ENCODE measurements around the gene STK16. TPM values are rescaled to one million over a fixed set of nuclear protein-coding genes. Genes with fewer than 3 reads are reported as not detected.
"Not testable (repeated sequence)": the region's sequence is repeated elsewhere in the genome, so short reads cannot be mapped to it uniquely, and the experiment has no call there.

The STK16 gene
- total RNA-seq, 1 experiment from 2014 or later = 32.8 TPM

- no peak for DNase-seq (ENCODE audit: low spot score)
These were observed 2.0 kb upstream of the STK16 start for GRCh38 chr2:219243291-219243761.

- DNase-seq (ENCODE audit: low spot score) = no peak
These were observed 511 bp upstream of the STK16 start for GRCh38 chr2:219244789-219245147.

- no peak for DNase-seq (ENCODE audit: low spot score)
These were observed 586 bp downstream of the STK16 start for GRCh38 chr2:219245899-219246230.

DNA sequence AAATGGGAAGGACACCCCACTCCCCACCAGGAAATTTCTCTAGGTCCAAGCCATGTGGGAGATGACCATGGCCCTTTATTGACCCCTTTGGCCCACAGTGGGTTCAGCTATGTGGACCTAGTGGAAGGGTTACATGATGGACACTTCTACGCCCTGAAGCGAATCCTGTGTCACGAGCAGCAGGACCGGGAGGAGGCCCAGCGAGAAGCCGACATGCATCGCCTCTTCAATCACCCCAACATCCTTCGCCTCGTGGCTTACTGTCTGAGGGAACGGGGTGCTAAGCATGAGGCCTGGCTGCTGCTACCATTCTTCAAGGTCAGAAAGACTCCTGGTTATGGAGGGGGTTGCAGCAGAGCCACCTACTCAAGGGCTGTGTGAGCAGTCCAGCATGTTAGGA, 1.3 kb downstream of the STK16 start:
- DNase-seq (ENCODE audit: low spot score) = no peak

DNA sequence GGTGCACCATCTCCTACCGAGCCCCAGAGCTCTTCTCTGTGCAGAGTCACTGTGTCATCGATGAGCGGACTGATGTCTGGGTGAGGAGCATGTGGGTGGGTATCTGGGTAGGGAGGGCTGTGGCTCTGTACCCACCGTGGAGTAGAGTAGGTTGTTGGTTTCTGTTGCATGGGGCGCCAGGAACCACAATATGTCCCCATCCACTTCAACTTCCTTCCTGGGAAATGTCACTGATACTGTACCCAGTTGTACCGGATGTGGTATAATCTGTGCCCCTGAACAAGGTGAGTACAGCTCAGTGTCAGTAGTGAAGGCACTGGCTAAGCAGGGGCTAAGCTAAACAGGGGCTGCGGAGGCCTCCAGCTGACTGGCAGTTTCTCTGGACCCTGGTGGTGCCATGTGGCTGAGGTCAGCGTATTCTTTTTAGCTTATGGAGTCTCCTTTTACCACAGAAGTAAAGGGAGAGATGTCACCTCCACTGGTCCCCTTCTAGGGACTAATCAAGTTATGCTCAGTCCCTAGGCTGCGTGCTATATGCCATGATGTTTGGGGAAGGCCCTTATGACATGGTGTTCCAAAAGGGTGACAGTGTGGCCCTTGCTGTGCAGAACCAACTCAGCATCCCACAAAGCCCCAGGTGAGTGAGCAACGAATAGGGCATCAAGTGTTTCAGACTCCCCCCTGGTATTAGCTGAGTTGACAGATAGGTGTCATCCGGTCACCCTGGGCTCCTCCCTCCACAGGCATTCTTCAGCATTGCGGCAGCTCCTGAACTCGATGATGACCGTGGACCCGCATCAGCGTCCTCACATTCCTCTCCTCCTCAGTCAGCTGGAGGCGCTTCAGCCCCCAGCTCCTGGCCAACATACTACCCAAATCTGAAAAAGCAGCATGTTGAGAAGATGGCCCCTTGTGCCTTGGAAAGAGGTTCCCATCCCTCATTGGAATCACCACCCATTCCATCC, 2.7 kb downstream of the STK16 start:
- no peak for DNase-seq (ENCODE audit: low spot score)

DNA sequence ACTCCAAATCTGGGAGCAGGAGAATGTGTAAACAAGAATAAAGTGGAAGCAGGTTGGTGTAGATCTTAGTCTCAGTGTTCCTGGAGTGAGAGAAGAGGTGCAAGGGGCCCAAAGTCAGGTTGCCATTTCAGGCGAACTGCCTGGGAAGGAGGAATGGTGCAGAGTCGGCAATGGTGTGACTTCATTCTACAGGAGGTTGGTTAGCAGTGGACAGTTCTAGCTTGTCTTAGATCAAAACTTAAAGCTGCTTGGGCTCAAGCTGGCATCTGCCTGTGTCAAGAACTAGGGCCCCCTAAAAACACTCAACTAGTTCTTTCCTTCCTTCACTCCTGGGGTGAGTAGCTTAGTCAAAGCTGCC, 3.5 kb downstream of the STK16 start:
- no peak for DNase-seq (ENCODE audit: low spot score)

GRCh38 chr2:219249203-219249980, 4.1 kb downstream of the STK16 start:
- peak; percentile 92 for DNase-seq (ENCODE audit: low spot score)

DNA sequence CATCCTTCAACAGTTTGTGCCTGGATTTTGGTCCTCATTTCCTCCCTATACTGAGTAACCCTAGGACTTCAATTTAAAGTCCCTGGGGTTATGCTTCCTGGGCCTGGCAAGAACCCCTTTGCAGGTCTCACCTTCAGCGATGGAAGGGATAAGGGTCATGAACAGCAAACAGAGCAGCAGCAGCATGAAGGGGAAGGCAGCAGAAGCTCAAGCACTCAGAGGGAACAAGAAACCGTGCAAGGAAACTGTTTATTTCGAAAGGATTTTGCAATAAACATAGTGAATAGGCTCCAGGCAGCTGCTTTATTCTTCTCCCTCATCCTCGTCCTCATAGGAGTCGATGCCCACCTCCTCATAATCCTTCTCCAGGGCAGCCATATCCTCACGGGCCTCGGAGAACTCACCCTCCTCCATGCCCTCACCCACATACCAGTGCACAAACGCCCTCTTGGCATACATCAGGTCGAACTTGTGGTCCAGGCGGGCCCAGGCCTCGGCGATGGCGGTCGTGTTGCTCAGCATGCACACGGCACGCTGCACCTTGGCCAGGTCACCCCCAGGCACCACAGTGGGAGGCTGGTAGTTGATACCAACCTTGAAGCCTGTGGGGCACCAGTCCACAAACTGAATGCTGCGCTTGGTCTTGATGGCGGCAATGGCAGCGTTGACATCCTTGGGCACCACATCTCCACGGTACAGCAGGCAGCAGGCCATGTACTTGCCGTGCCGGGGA, 4.9 kb downstream of the STK16 start:
- no peak for DNase-seq (ENCODE audit: low spot score)

- DNase-seq (ENCODE audit: low spot score) = no peak
These were observed 6.4 kb downstream of the STK16 start for GRCh38 chr2:219251656-219252055.

DNA sequence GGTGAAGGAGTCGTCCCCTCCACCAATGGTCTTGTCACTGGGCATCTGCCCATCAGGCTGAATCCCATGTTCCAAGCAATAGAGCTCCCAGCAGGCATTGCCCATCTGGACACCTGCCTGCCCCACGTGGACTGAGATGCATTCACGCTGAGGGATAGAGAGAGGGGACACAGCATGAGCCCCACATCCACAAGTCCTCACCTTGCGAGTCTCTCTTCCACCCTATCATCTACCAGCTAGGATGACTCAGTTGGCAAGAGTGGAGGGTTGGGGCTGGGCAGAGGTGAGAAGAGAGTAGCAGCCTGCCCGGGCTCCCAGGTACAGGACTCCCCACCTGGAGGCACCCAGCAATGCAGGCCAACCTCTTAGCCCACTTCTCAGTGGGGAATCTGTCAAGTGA, 6.8 kb downstream of the STK16 start:
- DNase-seq (ENCODE audit: low spot score) = no peak

DNA sequence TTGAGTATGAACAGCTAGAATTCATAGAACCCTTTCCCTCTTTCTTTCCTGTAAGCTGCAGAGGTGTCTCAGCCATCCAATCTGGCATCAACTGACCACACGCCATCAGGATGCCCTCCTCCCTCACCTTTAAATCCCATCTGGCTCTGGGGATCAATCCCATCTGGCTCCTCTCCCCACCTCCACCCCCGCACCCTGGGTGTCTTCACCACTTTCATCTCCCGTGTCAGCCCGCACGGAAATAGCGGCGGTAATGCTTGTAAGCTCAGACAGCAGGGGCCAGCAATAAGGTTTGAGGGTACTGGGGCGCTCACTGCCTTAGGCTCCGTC, 7.3 kb downstream of the STK16 start:
- DNase-seq (ENCODE audit: low spot score) = no peak

DNA sequence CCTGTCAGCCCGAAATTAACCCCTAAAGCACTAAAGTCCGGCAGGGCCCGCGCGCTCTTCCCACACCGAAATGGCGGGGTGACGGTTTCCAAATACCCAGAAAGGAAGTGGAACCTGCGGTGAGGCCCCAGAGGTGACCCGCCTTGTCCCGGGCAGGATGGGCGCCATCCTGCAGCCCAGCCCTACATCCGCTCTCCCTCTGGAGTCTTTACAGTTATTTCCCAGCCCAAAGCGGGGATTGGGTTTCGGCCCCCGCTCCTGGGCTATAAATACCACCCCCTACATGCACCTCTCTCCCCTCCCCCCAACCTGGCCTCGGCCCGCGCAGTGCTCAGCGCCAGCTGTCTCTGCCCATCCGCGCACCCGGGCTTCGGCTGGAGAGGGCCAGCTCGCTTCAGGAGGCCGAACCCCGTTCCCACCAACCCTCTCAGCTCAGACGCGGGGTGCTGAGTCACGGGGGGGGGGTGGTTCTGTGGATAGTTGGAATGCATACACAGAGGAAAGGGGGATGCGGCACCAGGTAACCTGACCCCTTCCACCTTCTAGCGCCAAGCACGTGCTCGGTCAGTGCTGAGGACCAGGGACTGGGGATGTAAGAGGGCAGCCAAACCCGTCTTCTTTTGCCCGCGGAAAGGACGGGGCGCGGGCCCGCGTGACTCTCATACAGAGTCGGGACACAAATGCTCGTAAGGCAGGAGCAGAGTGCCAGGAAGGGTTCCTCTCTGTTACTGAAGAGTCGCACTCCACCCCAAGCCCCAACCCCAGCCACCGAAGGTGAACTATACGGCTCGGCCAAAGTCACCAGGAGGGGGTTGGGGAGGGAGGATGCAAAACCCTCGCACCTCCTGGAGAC, 7.8 kb downstream of the STK16 start, which contains the start of gene TUBA4B:
TSS of gene TUBA4B (plus strand) at position 344 of the 853 bp plus-strand sequence. CDS start at position 509, 165 bp downstream.
- no peak for DNase-seq (ENCODE audit: low spot score)

DNA sequence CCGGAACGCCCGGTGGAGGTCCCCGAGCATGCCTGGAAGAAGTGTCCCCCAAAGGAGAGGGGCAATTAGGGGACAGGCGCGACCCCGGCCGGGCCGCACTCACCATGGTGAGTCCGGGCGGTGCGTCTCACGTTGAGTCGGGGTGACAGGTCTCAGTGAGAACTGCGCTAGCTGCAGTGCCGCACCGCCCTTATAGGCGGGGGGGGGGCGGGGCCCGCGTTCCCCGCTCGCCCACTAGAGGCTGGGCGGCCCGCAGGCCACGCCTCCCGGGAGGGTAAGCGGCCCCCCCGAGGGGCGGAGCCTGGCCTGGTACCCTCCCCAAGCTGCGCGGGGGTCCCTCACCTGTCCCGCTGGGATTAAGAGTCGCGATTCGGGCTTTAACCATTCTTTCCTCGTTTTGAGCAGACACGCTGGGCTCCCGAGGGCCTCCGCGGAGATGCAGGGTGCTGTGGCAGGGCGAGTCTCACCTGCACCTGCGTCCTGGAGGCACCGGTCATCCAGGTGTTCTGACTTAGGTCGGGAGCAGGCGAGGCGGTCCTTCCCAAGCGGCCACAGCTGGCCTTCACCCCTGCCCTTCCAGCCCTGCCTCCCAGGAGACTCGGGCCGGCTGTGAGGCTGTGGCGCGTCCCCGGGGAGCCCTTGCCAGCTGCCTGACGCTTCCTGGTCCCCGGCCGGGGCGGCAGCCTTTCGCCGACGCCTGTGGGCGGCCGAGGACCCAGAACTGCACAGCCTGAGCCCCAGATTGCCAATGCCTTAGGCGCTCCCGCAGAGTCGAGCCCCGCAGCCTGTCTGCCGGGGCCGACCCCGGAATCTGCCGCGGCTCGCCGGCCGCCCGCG, 8.7 kb downstream of the STK16 start, which contains the start of gene TUBA4A:
TSS of gene TUBA4A (minus strand) at position 166 of the 837 bp plus-strand sequence. CDS start at position 106, 60 bp downstream.
- DNase-seq (ENCODE audit: low spot score) = peak; percentile 34

GRCh38 chr2:219254590-219255201, 9.4 kb downstream of the STK16 start:
- no peak for DNase-seq (ENCODE audit: low spot score)

DNA sequence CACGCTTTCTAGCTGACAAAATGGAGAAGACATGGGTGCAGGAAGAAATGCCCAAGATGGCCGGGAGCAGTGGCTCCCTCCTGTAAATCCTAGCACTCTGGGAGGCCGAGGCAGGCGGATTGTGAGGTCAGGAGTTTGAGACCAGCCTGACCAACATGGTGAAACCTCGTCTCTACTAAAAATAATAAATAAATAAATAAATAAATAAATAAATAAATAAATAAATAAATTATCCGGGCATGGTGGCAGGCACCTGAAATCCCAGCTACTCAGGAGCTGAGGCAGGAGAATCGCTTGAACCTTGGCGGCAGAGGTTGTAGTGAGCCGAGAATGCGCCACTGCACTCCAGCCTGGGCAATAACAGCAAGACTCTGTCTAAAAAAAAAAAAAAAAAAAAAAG, 13.7 kb downstream of the STK16 start:
- DNase-seq (ENCODE audit: low spot score) = not testable (repeated sequence)

GRCh38 chr2:219261024-219261855, 16.0 kb downstream of the STK16 start:
- DNase-seq (ENCODE audit: low spot score) = no peak

GRCh38 chr2:219266232-219266631, 21.0 kb downstream of the STK16 start:
- no peak for DNase-seq (ENCODE audit: low spot score)

DNA sequence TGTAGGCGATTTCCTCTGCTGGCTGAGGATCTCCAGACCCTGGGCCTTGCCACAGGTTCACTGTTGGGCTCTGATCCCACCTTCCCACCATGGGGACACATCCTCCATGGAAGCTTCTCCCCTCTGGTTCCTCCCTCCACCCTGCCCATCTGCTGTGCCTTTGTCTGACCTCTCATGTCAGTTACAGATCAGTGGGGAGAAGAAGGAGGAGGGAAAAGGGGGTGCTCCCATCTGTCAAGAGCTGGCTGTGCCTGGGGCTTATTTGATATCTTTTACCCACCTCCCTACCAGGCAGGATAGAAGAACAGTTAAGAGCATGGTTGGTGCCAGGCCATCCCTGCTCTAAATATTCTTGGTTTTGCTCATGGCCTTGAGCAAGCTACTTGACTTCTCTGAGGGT, 21.6 kb downstream of the STK16 start:
- DNase-seq (ENCODE audit: low spot score) = no peak

DNA sequence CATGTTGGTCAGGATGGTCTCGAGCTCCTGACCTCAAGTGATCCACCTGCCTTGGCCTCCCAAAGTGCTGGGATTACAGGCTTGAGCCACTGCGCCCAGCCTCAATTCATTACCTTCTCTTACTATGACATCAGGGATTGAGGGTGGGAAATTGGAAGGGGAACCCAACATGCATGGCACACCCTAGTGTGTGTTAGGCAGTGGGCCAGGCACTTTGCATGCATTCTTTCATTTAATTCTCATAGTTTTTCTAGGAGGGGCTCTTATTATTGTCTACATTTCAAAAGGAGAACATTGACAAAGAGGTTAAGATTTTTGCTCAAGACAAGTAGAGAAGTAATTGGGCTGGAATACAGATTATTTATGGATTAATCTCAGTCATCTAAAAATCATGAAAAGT, 23.0 kb downstream of the STK16 start:
- DNase-seq (ENCODE audit: low spot score) = no peak
